ENCODE measurements around the gene FEZF2. TPM values are rescaled to one million over a fixed set of nuclear protein-coding genes. Genes with fewer than 3 reads are reported as not detected.

Gene FEZF2
- total and polyA plus RNA-seq, 2 of the 8 experiments (the other 6 are each of a cell fraction or from before 2014, with no cell fraction given), result 0.06 TPM; not detected in 1

DNA sequence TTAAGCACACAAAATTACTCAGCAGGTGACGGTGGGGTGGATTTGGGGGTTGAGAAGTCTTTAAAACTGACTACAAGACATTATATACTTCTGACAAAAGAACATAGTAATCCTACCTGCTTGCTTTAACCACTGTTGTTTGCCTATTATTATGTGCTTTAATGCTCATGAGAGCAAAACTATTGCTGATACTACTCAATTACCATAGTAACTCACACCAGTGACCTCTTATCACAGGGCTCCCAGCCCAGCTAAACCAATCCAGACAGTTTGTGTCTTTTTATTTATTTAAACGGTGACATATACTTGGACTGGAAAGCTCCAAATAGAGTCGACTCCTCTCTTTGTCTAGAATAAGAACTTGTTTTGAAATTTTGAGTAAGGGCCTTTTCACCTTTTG, 42.8 kb upstream of the FEZF2 start (continued):
- TF ChIP-seq TAF1 (IDR thresholded peaks at IDR 0.05; ENCODE audit: low read depth, low read length) (no peak), SUZ12 (IDR thresholded peaks at IDR 0.05; ENCODE audit: low read length) (no peak), TCF12 (IDR thresholded peaks at IDR 0.05; ENCODE audit: low read depth, low read length) (no peak), EZH2 (IDR thresholded peaks at IDR 0.05; ENCODE audit: low read depth, low read length, severe bottlenecking) (no peak), BACH1 (IDR thresholded peaks at IDR 0.05; ENCODE audit: low read length) (no peak)
